Activated B cell treated with CpG ODN at 0.5 μM for 24 hours (primary cell): ENCODE measurements around the gene DDX42. TPM values are rescaled to one million over a fixed set of nuclear protein-coding genes. Genes with fewer than 3 reads are reported as not detected.

Experiments used
- ATAC-seq: fragments of 200-7000 bp; cut with Tn5 transposase; one replicate; pipeline ENCODE4 v1.10.0; 2021; ENCODE audit warnings: low read depth, mild to moderate bottlenecking, moderate library complexity
- CTCF ChIA-PET: fragments of 350-600 bp; sonication (Branson Sonifier 250); formaldehyde crosslinking; loops from one replicate; lab custom pipeline; 2021; ENCODE audit warnings: antibody characterized with exemption; lab: Charles Lee
- POLR2A ChIA-PET: fragments of 350-600 bp; sonication (Branson Sonifier 250); formaldehyde crosslinking; loops from one replicate; lab custom pipeline; 2021; ENCODE audit warnings: antibody characterized with exemption; lab: Charles Lee
- DNase-seq: peaks from one replicate; pipeline ENCODE4 v3.0.0; 2022
- H3K27ac Mint-ChIP-seq: one replicate; pipeline ENCODE4 v1.8.0; 2020; ENCODE audit warnings: mixed read lengths
- H3K27me3 Mint-ChIP-seq: one replicate; pipeline ENCODE4 v1.8.0; 2021; ENCODE audit warnings: mixed read lengths
- H3K36me3 Mint-ChIP-seq: one replicate; pipeline ENCODE4 v1.8.0; 2021; ENCODE audit warnings: low read depth, mixed read lengths
- H3K4me1 Mint-ChIP-seq: one replicate; pipeline ENCODE4 v1.8.0; 2021; ENCODE audit warnings: mixed read lengths
- H3K4me3 Mint-ChIP-seq: one replicate; pipeline ENCODE4 v1.8.0; 2020; ENCODE audit warnings: mild to moderate bottlenecking, mixed read lengths
- H3K9me3 Mint-ChIP-seq: one replicate; pipeline ENCODE4 v1.8.0; 2020; ENCODE audit warnings: mixed read lengths
- intact Hi-C: fragments of 100-400 bp; cut with micrococcal nuclease; formaldehyde crosslinking; loops from one replicate; pipeline ENCODE4 v1.15.1; 2024
- total RNA-seq: library from RNA; stranded (reverse); gene quantifications from 2 replicates; pipeline ENCODE4 v1.2.3, GENCODE V29; 2022
- TF ChIP-seq, protein P1 (sequence below): fragments of 200-600 bp; IDR thresholded peaks from one replicate; pipeline ENCODE4 v1.8.0; 2022; ENCODE audit warnings: antibody characterized with exemption, mild to moderate bottlenecking

DDX42 gene
- total RNA-seq, 1 donor from 2014 or later: 160 TPM

DNA sequence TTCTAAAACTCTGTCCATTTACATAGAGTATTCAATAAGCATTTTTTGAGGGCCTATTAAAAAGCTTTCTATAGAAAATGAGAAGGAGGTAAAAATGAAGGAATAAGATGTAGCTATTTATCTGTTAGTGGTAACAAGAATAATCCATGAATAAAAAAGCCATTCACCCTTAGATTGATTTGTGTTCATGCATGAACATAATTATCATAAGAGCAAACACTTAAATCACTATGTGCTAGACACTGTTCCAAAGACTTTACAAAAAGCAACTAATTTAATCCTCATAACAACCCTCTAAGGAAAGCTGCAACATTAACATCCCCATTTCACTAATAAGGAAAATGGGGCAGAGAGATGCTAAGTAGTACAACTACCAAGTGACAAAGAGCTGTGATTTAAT lies 7.2 kb upstream of the DDX42 start:
- TF ChIP-seq, protein P1, sequence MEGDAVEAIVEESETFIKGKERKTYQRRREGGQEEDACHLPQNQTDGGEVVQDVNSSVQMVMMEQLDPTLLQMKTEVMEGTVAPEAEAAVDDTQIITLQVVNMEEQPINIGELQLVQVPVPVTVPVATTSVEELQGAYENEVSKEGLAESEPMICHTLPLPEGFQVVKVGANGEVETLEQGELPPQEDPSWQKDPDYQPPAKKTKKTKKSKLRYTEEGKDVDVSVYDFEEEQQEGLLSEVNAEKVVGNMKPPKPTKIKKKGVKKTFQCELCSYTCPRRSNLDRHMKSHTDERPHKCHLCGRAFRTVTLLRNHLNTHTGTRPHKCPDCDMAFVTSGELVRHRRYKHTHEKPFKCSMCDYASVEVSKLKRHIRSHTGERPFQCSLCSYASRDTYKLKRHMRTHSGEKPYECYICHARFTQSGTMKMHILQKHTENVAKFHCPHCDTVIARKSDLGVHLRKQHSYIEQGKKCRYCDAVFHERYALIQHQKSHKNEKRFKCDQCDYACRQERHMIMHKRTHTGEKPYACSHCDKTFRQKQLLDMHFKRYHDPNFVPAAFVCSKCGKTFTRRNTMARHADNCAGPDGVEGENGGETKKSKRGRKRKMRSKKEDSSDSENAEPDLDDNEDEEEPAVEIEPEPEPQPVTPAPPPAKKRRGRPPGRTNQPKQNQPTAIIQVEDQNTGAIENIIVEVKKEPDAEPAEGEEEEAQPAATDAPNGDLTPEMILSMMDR: no peak
- no peak for ATAC-seq
- ChIA-PET CTCF (no interaction called here), POLR2A (interaction anchor here (0.6 to 1.2 kb wide), 3 partner anchors 24 to 77 kb away, joined by 3 to 7 read pairs (median 6); no protein-coding TSS in a partner anchor)
- no peak overlapping the region for H3K27ac Mint-ChIP-seq
- H3K27me3 Mint-ChIP-seq: no peaks in the 10 kb centered on the region
- no peak overlapping the region for H3K4me3 Mint-ChIP-seq
- H3K36me3 Mint-ChIP-seq: peaks cover 55% of the 10 kb centered on the region
- no peaks in the 10 kb centered on the region for H3K9me3 Mint-ChIP-seq
- no peak for DNase-seq
- H3K4me1 Mint-ChIP-seq: peaks cover 36% of the 10 kb centered on the region
- intact Hi-C loops: no loop called here

DNA sequence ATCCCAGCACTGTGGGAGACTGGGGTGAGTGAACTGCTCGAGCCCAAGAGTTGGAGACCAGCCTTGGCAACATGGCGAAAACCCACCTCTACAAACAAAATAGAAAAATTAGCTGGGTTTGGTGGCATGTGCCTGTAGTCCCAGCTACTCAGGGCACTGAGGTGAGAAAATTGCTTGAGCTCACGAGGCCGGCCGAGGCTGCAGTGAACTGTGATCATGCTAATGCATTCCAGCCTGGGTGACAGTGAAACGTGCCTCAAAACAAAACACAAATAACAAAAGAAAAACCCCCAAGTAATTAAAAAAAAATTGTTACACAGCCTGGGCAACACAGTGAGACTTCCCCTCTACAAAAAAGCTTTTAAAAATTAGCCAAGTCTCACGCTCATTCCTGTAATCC lies 5.5 kb upstream of the DDX42 start:
- Mint-ChIP-seq H3K27ac (peak overlapping the region; percentile 56), H3K4me3 (no peak overlapping the region), H3K9me3 (no peaks in the 10 kb centered on the region), H3K36me3 (peaks cover 52% of the 10 kb centered on the region), H3K4me1 (peaks cover 43% of the 10 kb centered on the region), H3K27me3 (no peaks in the 10 kb centered on the region)
- ATAC-seq: no peak
- TF ChIP-seq, protein P1: no peak
- DNase-seq: no peak
- ChIA-PET CTCF (no interaction called here), POLR2A (interaction anchor here (1.3 to 1.8 kb wide), 2 partner anchors 26 to 71 kb away, joined by 4 to 12 read pairs; partner anchors contain the start of gene STRADA)
- intact Hi-C loops: no loop called here

DNA sequence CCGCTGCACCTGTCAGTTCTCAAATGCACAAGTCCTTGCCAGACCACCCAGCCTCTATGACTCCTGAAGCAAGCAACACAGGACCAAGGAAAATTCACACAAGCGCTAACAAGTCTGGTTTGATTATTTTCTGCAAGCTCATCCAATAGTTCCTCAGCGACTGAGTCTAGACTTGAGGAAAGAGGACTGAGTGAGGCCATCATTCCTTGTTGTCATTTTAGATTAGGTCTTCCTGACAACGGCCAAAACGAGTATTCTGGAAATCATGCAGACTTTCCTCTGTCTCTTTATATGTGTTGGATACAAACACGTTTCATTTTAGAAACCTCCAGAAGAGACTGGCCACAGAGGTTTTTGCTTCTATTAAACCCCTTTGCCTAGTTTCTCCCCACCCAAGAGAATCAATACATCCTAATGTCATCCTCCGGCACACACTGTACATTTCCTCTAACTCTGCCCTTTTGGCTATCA lies 1.1 kb upstream of the DDX42 start:
- no peak for DNase-seq
- intact Hi-C loops: loop anchor here (1.0 to 5.0 kb wide), 9 partner anchors 22 to 326 kb away; partner anchors contain the start of genes CYB561, DCAF7, FTSJ3 and ICAM2
- H3K4me1 Mint-ChIP-seq: peaks cover 58% of the 10 kb centered on the region

DNA sequence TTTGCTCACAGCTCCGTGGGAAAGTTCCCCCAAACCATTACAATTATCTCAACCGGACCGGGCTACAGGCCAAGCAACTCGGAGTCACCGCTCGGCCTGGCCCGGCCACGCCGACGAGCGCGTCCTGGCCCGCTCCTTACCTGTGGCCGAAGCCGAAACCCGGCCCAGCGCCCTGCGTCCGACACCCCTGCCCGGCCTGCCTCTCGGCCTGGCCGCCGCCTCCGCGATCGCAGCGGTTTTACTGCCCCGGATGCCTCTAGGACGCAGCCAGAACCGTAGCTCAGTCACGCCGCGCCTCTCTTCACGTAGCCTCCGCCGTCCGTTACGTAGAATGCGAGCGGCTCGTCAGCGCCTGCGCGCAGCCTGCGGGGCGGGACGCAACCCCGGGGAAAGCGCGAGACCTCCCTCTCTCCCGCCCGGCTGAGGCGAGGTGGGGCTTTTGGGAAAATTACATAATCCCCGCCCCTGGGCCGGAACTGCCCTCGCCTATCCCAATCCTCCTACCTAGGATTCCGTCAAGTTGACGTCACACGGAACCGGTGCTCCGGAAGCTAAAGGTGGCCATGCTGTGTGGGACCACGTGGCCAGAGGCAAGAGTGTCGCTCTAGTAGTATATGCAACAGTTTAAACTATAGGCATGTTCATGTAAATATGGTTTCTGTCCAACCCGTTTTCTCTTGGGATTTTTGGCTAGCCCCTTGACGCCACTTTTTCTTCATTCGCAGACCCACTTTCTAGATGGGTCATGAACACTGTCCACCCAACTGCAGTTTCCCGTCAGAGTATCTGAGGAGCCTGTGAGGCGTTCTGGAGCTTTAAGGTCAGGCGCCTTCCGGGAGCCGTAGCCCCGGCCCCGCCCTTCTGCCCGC lies 464 bp upstream of the DDX42 start, which contains the start of gene CCDC47:
TSS of gene CCDC47 (minus strand) at position 326 of the 869 bp plus-strand sequence. CDS start 7,422 bp downstream, outside the sequence.
- Mint-ChIP-seq H3K4me3 (peak within 1 kb of the TSS; percentile 92), H3K4me1 (peaks cover 59% of the 10 kb centered on the region), H3K36me3 (peaks cover 51% of the 10 kb centered on the region), H3K9me3 (no peaks in the 10 kb centered on the region), H3K27ac (peak within 1 kb of the TSS; percentile 99), H3K27me3 (no peaks in the 10 kb centered on the region)
- ChIA-PET POLR2A (interaction anchor here (0.5 to 6.4 kb wide), 53 partner anchors 8 to 886 kb away, joined by 3 to 256 read pairs (median 5); partner anchors contain the start of genes CEP95, DCAF7, DDX5 and ICAM2), CTCF (interaction anchor here (0.9 to 2.3 kb wide), 6 partner anchors 10 to 348 kb away, joined by 3 to 6 read pairs (median 4); no protein-coding TSS in a partner anchor)
- TF ChIP-seq, protein P1: no peak
- intact Hi-C loops: loop anchor here (1.0 to 5.0 kb wide), 9 partner anchors 23 to 326 kb away; partner anchors contain the start of genes CYB561, DCAF7, FTSJ3 and ICAM2
- ATAC-seq: peak; percentile 76
- DNase-seq: peak; percentile 96

More for the DNA sequence above, 1.1 kb upstream of the DDX42 start:
- no peaks in the 10 kb centered on the region for H3K27me3 Mint-ChIP-seq
- H3K4me3 Mint-ChIP-seq: peak overlapping the region; percentile 92
- H3K36me3 Mint-ChIP-seq: peaks cover 48% of the 10 kb centered on the region
- ATAC-seq: no peak
- H3K9me3 Mint-ChIP-seq: no peaks in the 10 kb centered on the region
- H3K27ac Mint-ChIP-seq: peak overlapping the region; percentile 99
- TF ChIP-seq, protein P1: no peak
- POLR2A ChIA-PET: interaction anchor here (0.7 to 6.4 kb wide), 30 partner anchors 8 to 1814 kb away, joined by 3 to 256 read pairs (median 8); partner anchors contain the start of genes CEP95, DCAF7, DDX5 and ICAM2
- CTCF ChIA-PET: interaction anchor here (1.4 to 2.3 kb wide), 2 partner anchors 31 to 77 kb away, joined by 4 to 6 read pairs; no protein-coding TSS in a partner anchor
